SK-N-SH (cell line): Measurements from ENCODE around the gene BSCL2. TPM values are rescaled to one million over a fixed set of nuclear protein-coding genes. Genes with fewer than 3 reads are reported as not detected.

Experiments
- CTCF ChIA-PET: fragments of 300-600, 350-600 bp; formaldehyde crosslinking; extraction: SDS; loops from one replicate; lab custom pipeline; 2021; lab: Yijun Ruan, JAX
- POLR2A ChIA-PET: fragments of 350-600 bp; sonication (Branson Sonifier 250); formaldehyde crosslinking; extraction: SDS; loops from one replicate; lab custom pipeline; 2020; ENCODE audit warnings: antibody characterized with exemption, inconsistent platforms; lab: Yijun Ruan, JAX
- DNase-seq: peaks from one replicate; pipeline ENCODE4 v3.0.0; 2012
- H2AFZ ChIP-seq: fragments of 200-600 bp; sonication (generic); 2 replicates; pipeline ENCODE4 v1.8.1; 2016; ENCODE audit warnings: antibody characterized with exemption, mild to moderate bottlenecking, low read depth
- H3F3A ChIP-seq: fragments of 200-600 bp; sonication (generic); replicated peaks from 2 replicates; pipeline ENCODE3; 2016; ENCODE audit warnings: antibody characterized with exemption, mild to moderate bottlenecking; ENCODE audit not compliant: insufficient read depth
- H3K27ac ChIP-seq, 2 experiments: fragments of 200-500 bp in 1 of 2; fragments of 200-600 bp in 1 of 2; sonication (Bioruptor generic) in 1 of 2; sonication (generic), shearing (Covaris generic) in 1 of 2; 2 replicates each; pipeline versions ENCODE4 v1.5.1 to v1.6.1; 2014 to 2016; ENCODE audit warnings: low read depth in 2 of 2, inconsistent platforms in 1 of 2, low read length in 1 of 2, mild to moderate bottlenecking in 1 of 2, mixed read lengths in 1 of 2
- H3K27me3 ChIP-seq: fragments of 200-600 bp; sonication (generic), shearing (Covaris generic); 2 replicates; pipeline ENCODE4 v1.6.1; 2016; ENCODE audit warnings: mixed run types; ENCODE audit not compliant: insufficient read depth
- H3K36me3 ChIP-seq, 2 experiments: fragments of 200-500 bp in 1 of 2; fragments of 200-600 bp in 1 of 2; sonication (Bioruptor generic) in 1 of 2; sonication (generic) in 1 of 2; replicated peaks in 1 of 2; 2 replicates each; pipeline versions ENCODE3 to v1.5.1; 2014 to 2016; ENCODE audit warnings: low read length in 1 of 2, mild to moderate bottlenecking in 1 of 2; ENCODE audit not compliant: insufficient read depth in 2 of 2, control insufficient read depth in 1 of 2
- H3K4me1 ChIP-seq, 2 experiments: fragments of 200-500 bp in 1 of 2; fragments of 200-600 bp in 1 of 2; sonication (Bioruptor generic) in 1 of 2; sonication (generic), shearing (Covaris generic) in 1 of 2; 2 replicates each; pipeline versions ENCODE4 v1.5.1 to v1.6.1; 2014 to 2016; ENCODE audit warnings: low read depth in 1 of 2, low read length in 1 of 2, mixed run types in 1 of 2; ENCODE audit not compliant: insufficient read depth in 2 of 2, control insufficient read depth in 1 of 2
- H3K4me2 ChIP-seq: fragments of 200-600 bp; sonication (generic), shearing (Covaris generic); 2 replicates; pipeline ENCODE4 v1.6.1; 2017; ENCODE audit warnings: mixed run types
- H3K4me3 ChIP-seq, 2 experiments: fragments of 200-500 bp in 1 of 2; fragments of 200-600 bp in 1 of 2; sonication (Bioruptor generic) in 1 of 2; sonication (generic), shearing (Covaris generic) in 1 of 2; 2 replicates each; pipeline versions ENCODE4 v1.5.1 to v1.8.1; 2014 to 2016; ENCODE audit warnings: low read depth in 2 of 2, inconsistent platforms in 1 of 2, low read length in 1 of 2, mild to moderate bottlenecking in 1 of 2, mixed read lengths in 1 of 2, moderate library complexity in 1 of 2
- H3K79me2 ChIP-seq: fragments of 200-600 bp; sonication (generic); 2 replicates; pipeline ENCODE4 v1.8.1; 2017; ENCODE audit warnings: mild to moderate bottlenecking; ENCODE audit not compliant: insufficient read depth
- H3K9ac ChIP-seq: fragments of 200-600 bp; sonication (generic); 2 replicates; pipeline ENCODE4 v1.6.1; 2017; ENCODE audit warnings: mixed run types
- H3K9me2 ChIP-seq: fragments of 200-600 bp; sonication (generic); 2 replicates; pipeline ENCODE4 v1.6.1; 2017; ENCODE audit warnings: mixed run types
- H3K9me3 ChIP-seq: fragments of 200-600 bp; sonication (generic); 2 replicates; pipeline ENCODE4 v1.6.1; 2017; ENCODE audit warnings: mixed run types, mild to moderate bottlenecking, moderate library complexity
- H4K20me1 ChIP-seq: fragments of 200-600 bp; sonication (generic); 2 replicates; pipeline ENCODE4 v1.6.1; 2017; ENCODE audit warnings: mild to moderate bottlenecking, mixed run types; ENCODE audit not compliant: insufficient read depth
- CTCF ChIP-seq: fragments of 200-600 bp; sonication (generic); IDR thresholded peaks from 2 replicates; pipeline ENCODE4 v1.6.1; 2017; ENCODE audit warnings: antibody characterized with exemption, mild to moderate bottlenecking, moderate library complexity
- FOXM1 ChIP-seq: IDR thresholded peaks from 2 replicates; pipeline ENCODE4 v1.4.0; 2012; ENCODE audit warnings: low read depth, mild to moderate bottlenecking
- GABPA ChIP-seq: IDR thresholded peaks from 2 replicates; pipeline ENCODE4 v1.4.0; 2012; ENCODE audit warnings: low read depth, mild to moderate bottlenecking
- IRF3 ChIP-seq: fragments of 150-350 bp; IDR thresholded peaks from 2 replicates; pipeline ENCODE4 v1.6.1; 2016; ENCODE audit warnings: mild to moderate bottlenecking, low read depth, low read length
- JUND ChIP-seq: IDR thresholded peaks from 2 replicates; pipeline ENCODE4 v1.4.0; 2012
- MEF2A ChIP-seq: IDR thresholded peaks from 2 replicates; pipeline ENCODE4 v1.4.0; 2012; ENCODE audit warnings: low read depth, borderline replicate concordance
- NRF1 ChIP-seq: IDR thresholded peaks from 2 replicates; pipeline ENCODE4 v1.6.1; 2012; ENCODE audit warnings: low read depth, mild to moderate bottlenecking, low read length
- POLR2AphosphoS5 ChIP-seq: IDR thresholded peaks from 2 replicates; pipeline ENCODE4 v1.6.1; 2012; ENCODE audit warnings: low read depth, low read length
- RAD21 ChIP-seq: IDR thresholded peaks from 2 replicates; pipeline ENCODE4 v1.6.1; 2012; ENCODE audit warnings: mild to moderate bottlenecking, low read length
- RCOR1 ChIP-seq: fragments of 150-350 bp; IDR thresholded peaks from 2 replicates; pipeline ENCODE4 v1.6.1; 2017; ENCODE audit warnings: antibody characterized with exemption, low read length
- RFX5 ChIP-seq: IDR thresholded peaks from 2 replicates; pipeline ENCODE4 v1.6.1; 2012; ENCODE audit warnings: mild to moderate bottlenecking, improper control_type of control experiment, low read length
- TAF1 ChIP-seq: IDR thresholded peaks from 2 replicates; pipeline ENCODE4 v1.6.1; 2012; ENCODE audit warnings: low read depth, mild to moderate bottlenecking, low read length, moderate library complexity, borderline replicate concordance
- TCF12 ChIP-seq: IDR thresholded peaks from 2 replicates; pipeline ENCODE4 v1.4.0; 2012
- TEAD4 ChIP-seq: IDR thresholded peaks from 2 replicates; pipeline ENCODE4 v1.4.0; 2012; ENCODE audit warnings: mild to moderate bottlenecking, borderline replicate concordance; ENCODE audit not compliant: insufficient read depth
- USF1 ChIP-seq: IDR thresholded peaks from 2 replicates; pipeline ENCODE4 v1.4.0; 2012; ENCODE audit warnings: low read depth, borderline replicate concordance
- USF2 ChIP-seq: fragments of 150-350 bp; IDR thresholded peaks from 2 replicates; pipeline ENCODE4 v1.6.1; 2017; ENCODE audit warnings: antibody characterized with exemption, low read length, low read depth, borderline replicate concordance
- ZBTB33 ChIP-seq: IDR thresholded peaks from 2 replicates; pipeline ENCODE4 v1.4.0; 2012; ENCODE audit warnings: low read depth, borderline replicate concordance
- whole genome bisulfite sequencing: methylation state at CpG from one replicate; pipeline ENCODE4 v1.1.6; 2017; ENCODE audit warnings: low lambda C conversion rate; 5-methylcytosine and 5-hydroxymethylcytosine counted together
- polyA plus RNA-seq, 3 experiments: library from polyadenylated mRNA; depleted of rRNA; stranded (reverse); fragments of >200 nt; gene quantifications; 2 replicates each; pipeline ENCODE4 v1.2.3, GENCODE V29; 2012

Gene BSCL2
- polyA plus RNA-seq, 1 of the 3 experiments (the other 2 are of a cell fraction) = 81.5 TPM

GRCh38 chr11:62656796-62657429 lies 50.3 kb downstream of the BSCL2 start:
- no peaks in the 10 kb centered on the region for H3K27me3 ChIP-seq
- H3K9me3 ChIP-seq = no peaks in the 10 kb centered on the region
- peaks cover under 1 to 4% of the 10 kb centered on the region in 2 experiments; a peak in 2 of 4 replicates for H3K4me1 ChIP-seq
- H3K9ac ChIP-seq = no peak overlapping the region
- POLR2A ChIA-PET = interaction anchor here (1.3 to 2.9 kb wide), 3 partner anchors 8 to 65 kb away, joined by 3 to 11 read pairs (median 11); partner anchors contain the start of genes C11orf98, CSKMT, LBHD1 and TUT1
- WGBS = 86% methylated on average over 5 of the region's 5 CpGs
- H3K79me2 ChIP-seq = peaks cover 12% of the 10 kb centered on the region
- H3K4me2 ChIP-seq = no peak overlapping the region
- no peak overlapping the region for H3K27ac ChIP-seq
- TF ChIP-seq JUND = no peak
- TF ChIP-seq CTCF = no peak
- TF ChIP-seq, all 33 proteins: peak for 0
- Histone ChIP-seq H2AFZ (no peak overlapping the region), H3K4me3 (no peak overlapping the region), H3K36me3 (peaks cover 0 to 14% of the 10 kb centered on the region in 2 experiments), H4K20me1 (no peaks in the 10 kb centered on the region), H3K9me2 (no peaks in the 10 kb centered on the region), H3F3A (peaks cover 14% of the 10 kb centered on the region)
- DNase-seq = no peak
- CTCF ChIA-PET = interaction anchor here (0.9 to 1.5 kb wide), 4 partner anchors 20 to 262 kb away, joined by 3 read pairs; no protein-coding TSS in a partner anchor

GRCh38 chr11:62654297-62654696 lies 52.9 kb downstream of the BSCL2 start:
- WGBS = 90% methylated on average over 11 of the region's 11 CpGs
- no peak overlapping the region for H3K9ac ChIP-seq
- H3F3A ChIP-seq = peaks cover 5% of the 10 kb centered on the region
- H4K20me1 ChIP-seq = no peaks in the 10 kb centered on the region
- ChIA-PET CTCF (interaction anchor here (1.6 kb wide), 1 partner anchor 41 kb away, joined by 4 read pairs; the partner anchor contains the start of gene ROM1), POLR2A (interaction anchor here (2.2 kb wide), 1 partner anchor 10 kb away, joined by 31 read pairs; the partner anchor contains the start of genes C11orf98 and CSKMT)
- H3K79me2 ChIP-seq = peaks cover 30% of the 10 kb centered on the region
- no peaks in the 10 kb centered on the region for H3K9me2 ChIP-seq
- H2AFZ ChIP-seq = peak overlapping the region; percentile 97; the same call in 1 of the 2 replicates
- H3K9me3 ChIP-seq = no peaks in the 10 kb centered on the region
- H3K4me1 ChIP-seq = peaks cover 2 to 5% of the 10 kb centered on the region in 2 experiments; a peak in 2 of 4 replicates
- no peak overlapping the region for H3K4me2 ChIP-seq
- H3K4me3 ChIP-seq = no peak overlapping the region
- H3K27me3 ChIP-seq = no peaks in the 10 kb centered on the region
- no peak overlapping the region for H3K27ac ChIP-seq
- no peak for DNase-seq
- peaks cover 0 to 5% of the 10 kb centered on the region in 2 experiments for H3K36me3 ChIP-seq
- TF ChIP-seq RAD21 (no peak), NRF1 (no peak), USF1 (no peak), ZBTB33 (no peak), USF2 (no peak), RFX5 (no peak), TEAD4 (no peak), MEF2A (no peak), TAF1 (no peak), CTCF (no peak), POLR2AphosphoS5 (no peak), RCOR1 (no peak), IRF3 (no peak), TCF12 (no peak), GABPA (no peak), FOXM1 (no peak)
